Endothelial cell of umbilical vein (primary cell): ENCODE measurements around the gene USP37. TPM values are rescaled to one million over a fixed set of nuclear protein-coding genes. Genes with fewer than 3 reads are reported as not detected.

Experiments
- BruUV-seq: library from RNA; stranded (reverse); fragments of 400-500 nt; replicated peaks from 2 replicates; lab custom pipeline; 2021; lab: Mats Ljungman, UMichigan
- CTCF ChIA-PET: fragments of 300-600, 350-600 bp; sonication (Branson Sonifier 250); formaldehyde crosslinking; loops from one replicate; lab custom pipeline; 2021; ENCODE audit warnings: antibody characterized with exemption, inconsistent platforms; lab: Charles Lee
- POLR2A ChIA-PET: fragments of 300-600, 350-600 bp; sonication (Branson Sonifier 250); formaldehyde crosslinking; loops from one replicate; lab custom pipeline; 2021; ENCODE audit warnings: antibody characterized with exemption, inconsistent platforms; lab: Charles Lee
- DNase-seq: peaks from one replicate; pipeline ENCODE4 v3.0.0-alpha.2; 2011; ENCODE audit warnings: low read depth, low spot score
- FAIRE-seq: peaks from 2 replicates; lab custom pipeline; 2011; peaks lifted over from hg19 to GRCh38; lab: Jason Lieb, UNC
- H2AFZ ChIP-seq: 2 replicates; pipeline ENCODE4 v1.6.0; 2012; ENCODE audit warnings: low read depth, low read length, control low read depth, inconsistent platforms
- H3K27ac ChIP-seq: 2 replicates; pipeline ENCODE4 v1.5.1; 2011; ENCODE audit warnings: low read depth, mild to moderate bottlenecking, control low read depth, low read length, moderate library complexity; ENCODE audit not compliant: insufficient read depth
- H3K27me3 ChIP-seq, 2 experiments: 2 replicates each; pipeline versions ENCODE4 v1.6.0 to v1.6.1; 2011; ENCODE audit warnings: low read length in 2 of 2, mixed read lengths in 1 of 2; ENCODE audit not compliant: control insufficient read depth in 2 of 2, insufficient read depth in 2 of 2
- H3K36me3 ChIP-seq, 2 experiments: 2 replicates in 1 of 2; 3 replicates in 1 of 2; pipeline ENCODE4 v1.5.1; 2011; ENCODE audit warnings: low read length in 2 of 2, mild to moderate bottlenecking in 1 of 2, moderate library complexity in 1 of 2; ENCODE audit not compliant: control insufficient read depth in 2 of 2, insufficient read depth in 2 of 2; ENCODE audit errors: extremely low read depth in 1 of 2
- H3K4me1 ChIP-seq: 3 replicates; pipeline ENCODE4 v1.5.1; 2011; ENCODE audit warnings: mild to moderate bottlenecking, low read length; ENCODE audit not compliant: control insufficient read depth, insufficient read depth; ENCODE audit errors: extremely low read depth
- H3K4me2 ChIP-seq: 2 replicates; pipeline ENCODE4 v1.6.1; 2011; ENCODE audit warnings: low read length, control low read depth, mixed read lengths; ENCODE audit not compliant: insufficient read depth
- H3K4me3 ChIP-seq, 3 experiments: fragments of 200-600 bp in 1 of 3; sonication (generic), shearing (Covaris generic) in 1 of 3; replicated peaks in 1 of 3; 2 replicates each; pipeline ENCODE4 v1.5.1; 2011 to 2016; ENCODE audit warnings: control low read depth in 3 of 3, low read length in 3 of 3, mild to moderate bottlenecking in 2 of 3, inconsistent platforms in 1 of 3, low read depth in 1 of 3, moderate library complexity in 1 of 3; ENCODE audit not compliant: insufficient read depth in 1 of 3
- H3K79me2 ChIP-seq: 2 replicates; pipeline ENCODE4 v1.6.0; 2012; ENCODE audit warnings: low read length, inconsistent platforms; ENCODE audit not compliant: control insufficient read depth, insufficient read depth
- H3K9ac ChIP-seq: replicated peaks from 2 replicates; pipeline ENCODE3; 2011; ENCODE audit warnings: low read length, control low read depth; ENCODE audit not compliant: insufficient read depth; ENCODE audit errors: extremely low read depth
- H3K9me1 ChIP-seq: replicated peaks from 3 replicates; pipeline ENCODE4 v1.6.0; 2011; ENCODE audit warnings: mild to moderate bottlenecking, low read length; ENCODE audit not compliant: control insufficient read depth, insufficient read depth; ENCODE audit errors: extremely low read depth
- H3K9me3 ChIP-seq: replicated peaks from 2 replicates; pipeline ENCODE4 v1.5.1; 2012; ENCODE audit warnings: low read length, inconsistent platforms; ENCODE audit not compliant: control insufficient read depth, insufficient read depth
- H4K20me1 ChIP-seq: replicated peaks from 2 replicates; pipeline ENCODE3; 2011; ENCODE audit warnings: mild to moderate bottlenecking, low read length; ENCODE audit not compliant: control insufficient read depth, insufficient read depth; ENCODE audit errors: extremely low read depth
- EZH2 ChIP-seq: IDR thresholded peaks from 2 replicates; pipeline ENCODE4 v1.6.1; 2012; ENCODE audit warnings: borderline replicate concordance, low read depth, mild to moderate bottlenecking, moderate library complexity, low read length, inconsistent platforms; ENCODE audit not compliant: severe bottlenecking
- FOS ChIP-seq: IDR thresholded peaks from 2 replicates; pipeline ENCODE4 v1.6.1; 2011; ENCODE audit warnings: mild to moderate bottlenecking, low read length, moderate library complexity, borderline replicate concordance; ENCODE audit not compliant: insufficient read depth
- GATA2 ChIP-seq: IDR thresholded peaks from 2 replicates; pipeline ENCODE4 v1.7.0; 2011; ENCODE audit warnings: low read depth, mild to moderate bottlenecking, moderate library complexity, mixed read lengths, low read length; ENCODE audit not compliant: insufficient read length, insufficient read depth
- JUN ChIP-seq: IDR thresholded peaks from 2 replicates; pipeline ENCODE4 v1.6.1; 2011; ENCODE audit warnings: borderline replicate concordance, low read depth; ENCODE audit not compliant: insufficient read length, insufficient read depth
- MYC ChIP-seq: IDR thresholded peaks from one replicate; pipeline ENCODE4 v1.6.1; 2011; ENCODE audit warnings: mild to moderate bottlenecking, low read depth, low read length
- POLR2A ChIP-seq: IDR thresholded peaks from 2 replicates; pipeline ENCODE4 v1.6.1; 2012; ENCODE audit warnings: low read depth, mild to moderate bottlenecking, control low read depth, low read length
- POLR2AphosphoS5 ChIP-seq: IDR thresholded peaks from 2 replicates; pipeline ENCODE4 v1.6.1; 2012; ENCODE audit warnings: low read depth, mild to moderate bottlenecking, control low read depth, low read length, moderate library complexity; ENCODE audit not compliant: insufficient read depth
- dilution Hi-C: fragments of 300-500 bp; cut with MboI; formaldehyde crosslinking; loops from one replicate; pipeline ENCODE4 v1.15.0; 2019; ENCODE audit warnings: low sequenced_read_pairs; ENCODE audit not compliant: extremely low pct_ligation_motif_present
- intact Hi-C: fragments of 100-400 bp; cut with micrococcal nuclease; formaldehyde crosslinking; loops from one replicate; pipeline ENCODE4 v1.10.0; 2022
- polyA plus RNA-seq, 4 experiments: library from polyadenylated mRNA; depleted of rRNA in 3 of 4; stranded (reverse) in 3 of 4; unstranded in 1 of 4; fragments of >200 nt; gene quantifications; 2 replicates each; pipeline versions ENCODE4 v1.2.1 to v1.2.3, GENCODE V29; 2011 to 2012; ENCODE audit warnings: missing spikeins in 1 of 4
- total RNA-seq: library from RNA; stranded (reverse); gene quantifications from 2 replicates; pipeline ENCODE4 v1.2.3, GENCODE V29; 2021
- TF ChIP-seq, protein P1 (sequence below), 2 donors: IDR thresholded peaks; 1 replicate in 1 of 2; 2 replicates in 1 of 2; pipeline ENCODE4 v1.5.1; 2011; ENCODE audit warnings: low read length in 2 of 2, mild to moderate bottlenecking in 2 of 2, moderate library complexity in 2 of 2, control low read depth in 1 of 2, inconsistent platforms in 1 of 2, low read depth in 1 of 2; ENCODE audit not compliant: insufficient read depth in 1 of 2; ENCODE audit errors: extremely low read depth in 1 of 2
- TF ChIP-seq, protein P2 (sequence below): IDR thresholded peaks from 2 replicates; pipeline ENCODE4 v1.6.1; 2011; ENCODE audit not compliant: insufficient read depth, insufficient read length

USP37 gene
- total and polyA plus RNA-seq, 2 donors (not counting 3 experiments of a cell fraction or from before 2014, with no cell fraction given), result 1.9 to 14.4 TPM

GRCh38 chr2:218402911-218403411, 165.2 kb downstream of the USP37 start:
- Histone ChIP-seq H3K9ac (no peak overlapping the region), H2AFZ (no peak overlapping the region), H3K4me1 (peaks cover 32% of the 10 kb centered on the region), H3K9me1 (no peaks in the 10 kb centered on the region), H3K4me2 (no peak overlapping the region), H3K79me2 (peaks cover 21% of the 10 kb centered on the region), H3K4me3 (no peak overlapping the region), H4K20me1 (no peaks in the 10 kb centered on the region), H3K27ac (no peak overlapping the region), H3K36me3 (peaks cover 0 to 24% of the 10 kb centered on the region in 2 experiments), H3K9me3 (no peaks in the 10 kb centered on the region), H3K27me3 (no peaks in the 10 kb centered on the region)
- ChIA-PET CTCF (no interaction called here), POLR2A (no interaction called here)
- dilution Hi-C loops, result no loop called here
- no peak for DNase-seq
- no TSS peak for BruUV-seq
- intact Hi-C loops, result no loop called here
- TF ChIP-seq, protein P1, sequence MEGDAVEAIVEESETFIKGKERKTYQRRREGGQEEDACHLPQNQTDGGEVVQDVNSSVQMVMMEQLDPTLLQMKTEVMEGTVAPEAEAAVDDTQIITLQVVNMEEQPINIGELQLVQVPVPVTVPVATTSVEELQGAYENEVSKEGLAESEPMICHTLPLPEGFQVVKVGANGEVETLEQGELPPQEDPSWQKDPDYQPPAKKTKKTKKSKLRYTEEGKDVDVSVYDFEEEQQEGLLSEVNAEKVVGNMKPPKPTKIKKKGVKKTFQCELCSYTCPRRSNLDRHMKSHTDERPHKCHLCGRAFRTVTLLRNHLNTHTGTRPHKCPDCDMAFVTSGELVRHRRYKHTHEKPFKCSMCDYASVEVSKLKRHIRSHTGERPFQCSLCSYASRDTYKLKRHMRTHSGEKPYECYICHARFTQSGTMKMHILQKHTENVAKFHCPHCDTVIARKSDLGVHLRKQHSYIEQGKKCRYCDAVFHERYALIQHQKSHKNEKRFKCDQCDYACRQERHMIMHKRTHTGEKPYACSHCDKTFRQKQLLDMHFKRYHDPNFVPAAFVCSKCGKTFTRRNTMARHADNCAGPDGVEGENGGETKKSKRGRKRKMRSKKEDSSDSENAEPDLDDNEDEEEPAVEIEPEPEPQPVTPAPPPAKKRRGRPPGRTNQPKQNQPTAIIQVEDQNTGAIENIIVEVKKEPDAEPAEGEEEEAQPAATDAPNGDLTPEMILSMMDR (IDR thresholded peaks at IDR 0.05; ENCODE audit: extremely low read depth in 1 of 2, insufficient read depth in 1 of 2, low read depth in 1 of 2, low read length in 2 of 2), result no peak
- TF ChIP-seq JUN (no peak), GATA2 (no peak)
- TF ChIP-seq, protein P2, sequence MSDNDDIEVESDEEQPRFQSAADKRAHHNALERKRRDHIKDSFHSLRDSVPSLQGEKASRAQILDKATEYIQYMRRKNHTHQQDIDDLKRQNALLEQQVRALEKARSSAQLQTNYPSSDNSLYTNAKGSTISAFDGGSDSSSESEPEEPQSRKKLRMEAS, result no peak
- FAIRE-seq, result no peak

GRCh38 chr2:218402491-218402901, 165.7 kb downstream of the USP37 start:
- no peak overlapping the region for H3K9ac ChIP-seq
- CTCF ChIA-PET, result no interaction called here
- no peak for TF ChIP-seq FOS
- TF ChIP-seq MYC, result no peak
- no peak for TF ChIP-seq JUN
- no peak for TF ChIP-seq POLR2AphosphoS5
- TF ChIP-seq, protein P1 (IDR thresholded peaks at IDR 0.05; ENCODE audit: extremely low read depth in 1 of 2, insufficient read depth in 1 of 2, low read depth in 1 of 2, low read length in 2 of 2), result no peak
- TF ChIP-seq POLR2A, result no peak
- TF ChIP-seq EZH2, result no peak
- TF ChIP-seq GATA2, result no peak
- TF ChIP-seq, protein P2, result no peak
- intact Hi-C loops, result no loop called here
- dilution Hi-C loops, result no loop called here
- peaks cover 21% of the 10 kb centered on the region for H3K79me2 ChIP-seq
- no peaks in the 10 kb centered on the region for H3K9me1 ChIP-seq
- no peak overlapping the region for H3K4me3 ChIP-seq
- H3K27me3 ChIP-seq, result no peaks in the 10 kb centered on the region
- no peak overlapping the region for H3K27ac ChIP-seq
- H3K4me2 ChIP-seq, result no peak overlapping the region
- FAIRE-seq (no peak), DNase-seq (no peak)
- peaks cover 0 to 24% of the 10 kb centered on the region in 2 experiments for H3K36me3 ChIP-seq
- H3K4me1 ChIP-seq, result peaks cover 37% of the 10 kb centered on the region
- H4K20me1 ChIP-seq, result no peaks in the 10 kb centered on the region
- POLR2A ChIA-PET, result no interaction called here
- no TSS peak for BruUV-seq
- H3K9me3 ChIP-seq, result no peaks in the 10 kb centered on the region
- H2AFZ ChIP-seq, result no peak overlapping the region
